NCI-H2029 treated with DMSO at 0.1 percent for 48 hours (cell line): Measurements from ENCODE around the gene KLHL26.
"Not testable (repeated sequence)": the region's sequence is repeated elsewhere in the genome, so short reads cannot be mapped to it uniquely, and the experiment has no call there.

Experiments used
- DNase-seq: peaks from one replicate; lab custom pipeline; 2025; lab: John Stamatoyannopoulos, UW

The KLHL26 gene

DNA sequence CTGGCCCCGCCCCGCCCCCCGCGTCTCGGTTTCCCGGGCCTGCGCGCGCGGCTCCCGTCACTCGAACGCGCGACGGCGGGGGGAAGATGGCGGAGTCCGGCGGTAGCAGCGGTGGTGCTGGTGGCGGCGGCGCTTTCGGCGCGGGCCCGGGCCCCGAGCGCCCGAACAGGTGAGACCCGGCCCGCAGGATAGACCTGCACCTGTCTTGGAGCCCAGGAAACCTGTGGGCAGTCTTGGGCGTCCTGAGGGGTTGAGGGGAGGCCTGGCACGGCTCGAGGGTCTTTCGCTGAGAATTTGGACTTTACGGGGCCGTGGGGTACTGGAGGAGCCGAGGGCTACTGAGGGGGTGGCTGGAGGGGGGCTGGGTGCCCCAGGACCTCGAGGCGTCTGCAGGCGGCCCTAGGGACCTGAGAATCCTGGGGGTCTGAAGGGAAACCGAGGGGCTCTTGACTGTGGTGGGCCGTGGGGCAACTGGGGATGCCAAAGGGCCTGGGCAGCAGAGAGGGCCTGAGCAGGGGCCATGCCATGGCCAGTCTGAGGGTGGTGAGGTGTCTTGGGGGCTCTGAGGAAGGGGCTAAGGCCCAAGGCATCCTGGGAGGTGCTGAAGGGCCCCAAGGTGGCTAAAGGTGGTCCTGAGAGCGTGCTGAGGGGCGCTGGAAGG, at the start of gene KLHL26:
Gene KLHL26 (plus strand): TSS at position 60 of the 661 bp plus-strand sequence. CDS start 27 bp downstream, at position 87.
- DNase-seq, result no peak

DNA sequence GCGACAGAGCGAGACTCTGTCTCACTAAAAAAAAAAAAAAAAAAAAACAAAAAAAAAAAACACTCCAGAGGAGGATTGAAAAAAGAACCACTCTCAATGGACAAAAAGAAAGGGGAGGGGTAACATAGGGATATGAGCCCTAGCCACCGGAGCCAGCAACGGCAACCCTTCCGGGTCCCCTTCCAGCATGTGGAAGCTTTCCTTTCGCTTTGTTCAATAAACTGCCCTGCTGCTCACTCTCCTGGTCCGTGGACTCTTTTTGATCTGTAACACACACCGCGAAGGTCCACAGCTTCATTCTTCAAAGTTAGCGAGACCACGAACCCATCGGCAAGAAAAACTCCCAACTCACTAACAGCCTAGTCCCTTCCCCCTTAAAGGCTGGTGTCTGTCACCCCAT, 49.3 kb upstream of the KLHL26 start:
- DNase-seq, result peak; percentile 18

DNA sequence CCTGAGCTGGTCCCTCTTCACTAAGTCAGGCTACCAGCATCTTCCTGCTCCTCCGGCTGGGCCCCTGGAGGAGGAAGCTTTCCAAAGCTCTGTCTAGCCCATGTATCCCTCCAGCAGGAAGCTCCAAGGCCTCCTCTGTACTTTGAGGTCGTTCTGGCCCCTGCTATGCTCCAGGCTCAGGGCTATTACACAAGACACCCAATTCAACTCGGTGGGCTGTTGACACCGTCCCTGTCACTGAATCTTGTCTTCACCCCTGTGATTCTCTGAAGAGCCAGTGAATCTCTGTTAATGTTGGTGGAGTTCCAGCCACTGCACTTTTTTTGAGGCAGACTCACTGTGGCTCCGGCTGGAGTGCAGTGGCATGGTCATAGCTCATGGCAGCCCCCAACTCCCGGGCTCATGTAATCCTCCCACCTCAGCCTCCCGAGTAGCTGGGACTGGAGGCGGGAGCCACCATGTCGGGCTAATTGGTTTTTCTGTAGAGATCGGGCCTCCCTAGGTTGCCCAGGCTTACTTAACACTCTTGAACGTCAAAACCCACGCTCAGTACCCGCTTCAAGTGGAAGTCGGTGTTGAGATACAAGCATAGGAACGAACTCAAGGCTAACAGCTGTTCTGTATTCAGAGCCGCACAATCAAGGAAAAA, 48.7 kb upstream of the KLHL26 start:
- DNase-seq, result no peak

GRCh38 chr19:18588611-18589379, 48.0 kb upstream of the KLHL26 start, which contains the start of gene REX1BD:
REX1BD (plus strand) TSS chr19:18588798; CDS start chr19:18588802, 4 bp downstream.
- DNase-seq, result peak; percentile 69

DNA sequence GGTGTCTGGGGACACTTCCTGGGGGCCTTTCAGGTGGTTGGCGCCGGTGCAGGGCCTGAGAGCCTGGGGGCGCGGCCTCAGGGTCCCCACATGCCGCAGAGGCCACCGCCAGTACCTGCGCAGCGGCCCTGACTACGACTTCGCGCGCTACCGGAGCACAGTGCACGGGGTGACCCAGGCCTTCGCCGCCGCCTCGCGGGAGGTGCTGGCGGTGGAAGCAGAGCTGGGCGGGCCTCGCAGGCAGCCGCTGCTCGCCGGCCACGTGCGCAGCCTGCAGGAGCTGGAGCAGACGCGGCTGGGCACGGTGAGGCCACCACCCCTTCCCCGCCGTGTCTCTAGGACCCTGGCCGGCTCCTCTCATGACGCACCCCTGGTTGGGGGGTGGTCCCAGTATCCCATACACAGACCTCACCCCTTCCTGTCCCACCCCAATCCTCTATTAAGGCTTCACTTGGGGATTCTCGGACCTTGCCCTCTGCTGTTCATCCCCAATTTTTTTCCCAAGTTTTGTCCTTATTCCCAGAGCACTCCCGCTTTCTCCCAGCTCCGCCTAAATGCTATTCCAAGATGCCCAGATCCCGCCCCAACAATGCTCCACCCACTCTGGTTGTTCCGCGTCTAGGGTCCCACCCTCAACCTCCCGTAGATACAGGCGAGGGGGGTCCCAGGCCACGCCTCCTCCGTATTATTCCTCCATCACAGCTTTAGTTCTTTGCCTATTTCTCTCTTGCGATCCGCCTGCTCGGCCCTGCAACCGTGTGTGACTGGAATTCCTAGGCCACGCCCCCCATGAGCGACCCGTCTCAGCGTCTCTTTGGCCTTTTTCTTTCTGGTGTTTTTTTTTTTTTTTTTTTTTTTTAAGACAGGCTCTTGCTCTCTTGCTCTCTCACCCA, 47.2 kb upstream of the KLHL26 start:
- DNase-seq, result peak; percentile 57

DNA sequence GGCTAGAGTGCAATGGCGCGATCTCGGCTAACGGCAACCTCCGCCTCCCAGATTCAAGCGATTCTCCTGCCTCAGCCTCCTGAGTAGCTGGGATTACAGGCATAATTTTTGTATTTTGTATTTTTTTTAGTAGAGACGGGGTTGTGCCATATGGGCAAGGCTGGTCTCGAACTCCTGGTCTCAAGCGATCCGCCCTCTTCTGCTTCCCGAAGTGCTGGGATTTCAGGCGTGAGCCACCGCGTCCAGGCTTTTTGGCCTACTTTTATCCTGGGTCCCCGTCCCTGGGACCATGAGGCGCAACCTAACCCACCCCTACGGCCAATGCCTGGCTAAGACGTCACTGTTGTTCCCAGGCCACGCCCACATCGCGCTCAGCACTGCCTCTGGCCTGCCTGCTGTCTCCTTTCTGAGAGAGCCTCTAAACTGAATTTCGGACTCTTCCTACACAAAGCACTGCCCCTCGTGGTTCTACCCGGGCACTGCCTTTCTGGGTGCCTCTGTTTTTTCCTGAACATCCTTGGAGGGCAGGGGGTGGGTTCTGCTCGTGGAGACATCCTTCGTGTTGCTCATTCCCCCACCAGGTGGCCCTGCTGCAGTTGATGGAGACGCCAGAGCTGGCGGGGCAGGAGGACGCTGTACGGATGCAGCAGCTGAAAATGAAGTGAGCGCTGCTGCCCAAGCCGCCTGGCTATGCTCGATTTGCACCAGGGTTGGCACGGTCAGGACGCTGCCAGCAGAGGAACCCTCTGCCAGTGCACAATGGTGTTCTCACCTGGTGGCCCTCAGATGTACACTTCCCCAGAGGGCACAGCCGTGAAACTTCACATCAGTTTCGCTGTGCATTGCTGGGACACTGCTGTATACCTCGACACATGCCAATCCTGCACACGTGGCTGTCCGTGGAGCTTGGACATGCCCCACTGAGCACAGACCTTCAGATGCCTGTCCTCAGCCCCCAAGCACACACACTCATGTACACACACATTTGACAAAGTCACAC, 46.3 kb upstream of the KLHL26 start:
- DNase-seq, result peak; percentile 91

GRCh38 chr19:18591735-18592385, 45.0 kb upstream of the KLHL26 start:
- DNase-seq, result no peak

- not testable (repeated sequence) for DNase-seq
Observed at GRCh38 chr19:18592732-18593131, 44.1 kb upstream of the KLHL26 start.

DNA sequence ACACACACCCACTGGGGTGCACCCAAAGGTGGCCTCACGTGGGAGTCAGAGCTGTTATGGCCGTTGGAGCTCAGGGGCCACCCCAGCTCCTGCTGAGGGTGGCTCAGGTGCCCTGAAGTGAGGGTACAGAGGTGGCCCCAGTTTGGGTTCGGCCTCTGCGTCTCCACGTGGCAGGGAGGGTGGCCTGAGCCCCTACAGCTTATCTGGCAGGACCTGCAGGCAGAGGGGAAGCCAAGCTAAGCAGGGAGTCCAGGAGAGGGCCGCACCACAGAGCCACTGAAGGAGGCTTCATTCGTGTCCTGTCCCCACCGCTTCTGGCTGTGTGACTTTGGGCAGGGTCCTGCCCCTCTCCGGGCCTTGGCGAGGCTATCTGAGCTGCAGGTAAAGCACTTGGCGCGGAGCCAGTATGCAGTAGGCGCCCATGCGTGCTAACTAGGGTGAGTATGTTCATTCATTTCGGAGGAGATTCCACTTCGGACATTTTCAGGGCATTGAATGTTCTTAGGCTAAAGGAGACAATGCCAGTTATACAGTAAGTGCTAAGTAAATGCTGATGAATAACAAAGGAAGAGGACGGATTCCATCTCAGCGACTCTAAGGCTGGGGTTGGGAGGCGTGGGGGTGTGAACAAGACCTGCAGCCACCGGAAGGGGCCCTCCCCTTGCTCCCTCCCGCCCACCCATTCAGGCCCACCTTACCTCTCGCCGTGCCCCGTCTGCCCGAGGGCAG, 43.3 kb upstream of the KLHL26 start:
- DNase-seq, result no peak

- peak; percentile 17 for DNase-seq
Observed at GRCh38 chr19:18594096-18594823, 42.6 kb upstream of the KLHL26 start.

DNA sequence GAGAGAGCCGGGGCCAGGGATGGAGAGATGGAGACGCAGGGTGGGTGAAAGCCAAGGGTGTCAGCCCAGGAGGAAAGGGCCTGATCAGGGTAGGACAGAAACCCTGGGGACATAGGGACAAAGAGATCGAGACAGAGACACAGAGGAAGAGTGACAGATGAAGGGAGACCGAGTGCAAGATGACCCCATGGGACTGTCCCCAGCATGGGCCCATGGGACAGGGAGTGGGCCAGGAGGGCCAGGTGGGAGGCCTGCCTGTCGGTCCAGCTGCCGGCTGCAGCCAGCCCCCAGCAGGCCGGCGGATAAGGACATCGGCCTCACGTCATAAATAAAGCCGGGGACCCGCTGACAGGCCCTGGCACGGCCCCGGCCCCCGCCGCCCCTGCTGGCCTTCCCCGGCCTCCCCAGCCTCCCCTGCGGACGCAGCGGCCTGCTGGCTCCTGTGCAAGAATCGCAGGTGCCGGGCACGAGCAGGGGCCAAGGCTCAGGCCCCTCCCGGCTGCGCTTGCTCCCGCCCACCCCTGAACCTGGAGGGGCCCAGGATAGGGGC, 41.9 kb upstream of the KLHL26 start:
- DNase-seq, result no peak

DNA sequence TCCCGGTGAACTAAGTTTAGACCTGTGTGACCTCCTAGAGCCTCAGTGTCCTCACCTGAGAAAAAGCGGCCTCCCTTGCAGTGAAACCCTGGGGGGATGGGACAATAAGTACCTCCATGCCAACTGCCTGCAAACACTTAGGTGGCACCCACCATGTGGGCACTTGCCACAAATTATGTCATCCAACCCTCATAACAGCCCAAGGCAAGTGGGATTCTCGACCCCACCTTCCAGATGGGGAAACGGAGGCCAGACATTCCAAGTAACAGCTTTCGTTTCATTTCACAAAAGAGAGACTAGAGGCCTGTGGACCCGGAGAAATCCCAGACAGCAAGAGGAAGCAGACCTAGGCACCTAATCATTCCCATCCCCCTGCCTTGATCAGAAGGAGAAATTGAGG, 41.4 kb upstream of the KLHL26 start:
- DNase-seq, result no peak

DNA sequence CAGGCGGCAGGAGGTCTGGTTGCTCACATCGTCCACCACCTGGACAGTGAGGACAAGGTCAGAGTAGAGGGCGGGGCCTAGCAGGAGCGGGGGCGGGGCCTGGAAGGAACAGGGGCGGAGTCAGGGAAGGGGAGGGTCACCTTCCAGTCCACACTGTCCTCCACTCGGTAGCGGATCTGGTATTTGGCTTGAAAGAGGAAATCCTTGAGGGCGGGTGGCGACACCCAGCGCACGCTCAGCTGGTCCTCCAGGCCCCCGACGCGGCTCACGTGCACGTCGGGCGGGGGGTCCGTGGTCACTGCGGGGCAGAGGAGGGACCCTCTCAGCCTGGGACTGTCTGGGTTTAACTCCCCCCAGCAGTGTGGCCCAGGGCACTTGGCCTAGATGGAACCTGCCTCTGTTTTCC, 40.1 kb upstream of the KLHL26 start:
- DNase-seq, result peak; percentile 71

DNA sequence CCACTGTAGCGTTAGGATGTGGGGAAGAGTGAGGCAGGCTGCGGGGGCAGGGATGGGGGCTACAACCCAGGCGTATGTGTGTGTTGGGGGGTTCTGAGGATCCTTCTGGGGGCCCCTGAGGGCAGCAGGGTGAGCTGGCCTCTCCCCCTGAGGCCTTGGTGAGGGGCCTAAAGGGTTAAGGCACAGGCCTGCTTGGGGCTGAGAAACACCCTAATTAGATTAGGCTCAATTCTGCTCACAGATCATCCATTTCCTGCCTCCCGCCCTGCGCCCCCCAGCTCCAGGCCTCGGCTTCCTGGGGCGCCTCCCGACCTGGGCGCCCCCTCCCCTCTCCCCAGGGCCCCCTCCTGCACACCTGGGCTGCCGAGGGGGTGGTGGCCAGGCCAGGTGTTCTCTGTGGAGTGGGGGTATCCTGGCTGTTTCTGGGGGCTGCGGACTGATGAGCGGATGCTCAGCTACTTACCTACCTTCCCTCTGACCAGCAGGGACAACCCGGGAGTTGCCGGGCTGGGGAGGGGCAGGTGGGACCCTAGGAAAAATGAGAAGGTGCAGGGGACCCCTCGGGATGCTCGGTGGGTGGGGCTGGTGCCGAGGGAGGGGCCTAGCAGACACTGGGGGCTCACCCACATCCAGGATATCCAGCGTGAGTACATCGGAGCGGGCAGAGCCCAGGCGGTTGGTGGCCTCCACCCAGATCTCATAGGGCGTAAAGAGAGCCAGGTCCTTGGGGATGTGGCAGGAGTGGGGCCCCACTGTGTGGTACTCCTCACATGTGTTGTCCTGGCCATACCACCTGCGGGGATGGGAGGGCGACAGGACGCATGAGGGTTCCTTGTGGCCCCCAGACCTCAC, 38.8 kb upstream of the KLHL26 start:
- DNase-seq, result no peak

DNA sequence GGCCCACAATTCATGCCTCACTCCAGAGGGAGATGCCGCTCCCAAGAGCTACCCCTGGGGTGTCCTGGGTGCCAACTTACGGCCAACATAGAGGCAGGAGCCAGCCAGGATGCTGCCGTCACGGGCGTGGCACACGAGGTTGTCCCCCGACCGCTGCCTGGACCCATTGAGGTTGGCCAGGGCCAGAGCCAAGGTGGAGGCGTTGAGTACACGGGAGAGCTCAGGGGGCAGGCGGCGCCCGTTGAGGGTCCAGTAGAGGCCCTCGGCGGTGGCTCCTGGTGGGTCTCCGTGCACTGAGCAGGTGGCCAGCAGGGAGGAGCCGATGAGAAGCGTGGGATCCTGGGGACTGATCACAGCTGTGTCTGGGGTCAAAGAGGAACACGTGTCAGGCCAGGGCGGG, 37.3 kb upstream of the KLHL26 start:
- DNase-seq, result no peak

DNA sequence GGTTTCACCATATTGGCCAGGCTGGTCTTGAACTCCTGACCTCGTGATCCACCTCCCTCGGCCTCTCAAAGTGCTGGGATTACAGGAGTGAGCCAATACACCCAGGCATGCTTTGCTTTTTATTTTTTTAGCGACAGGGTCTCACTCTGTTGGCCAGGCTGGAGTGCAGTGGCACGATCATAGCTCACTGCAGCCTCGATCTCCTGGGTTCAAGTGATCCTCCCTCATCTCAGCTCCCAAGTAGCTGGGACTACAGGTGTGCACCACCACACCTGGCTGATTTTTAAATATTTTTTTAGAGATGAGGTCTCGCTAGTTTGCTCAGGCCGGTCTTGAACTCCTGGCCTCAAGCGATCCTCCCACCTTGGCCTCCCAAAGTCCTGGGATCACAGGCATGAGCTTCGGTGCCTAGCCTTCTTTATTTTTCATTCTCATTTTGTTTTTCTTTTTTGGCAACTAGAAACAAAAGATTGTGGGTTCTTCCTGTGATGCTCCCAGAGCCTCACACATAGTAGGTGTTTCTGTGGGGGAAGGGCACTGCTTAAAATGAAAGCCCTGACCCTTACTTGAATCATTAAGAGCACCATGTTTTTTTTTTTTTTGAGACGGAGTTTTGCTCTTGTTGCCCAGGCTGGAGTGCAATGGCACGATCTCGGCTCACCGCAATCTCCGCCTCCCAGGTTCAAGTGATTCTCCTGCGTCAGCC, 36.0 kb upstream of the KLHL26 start:
- DNase-seq, result not testable (repeated sequence)

- no peak for DNase-seq
Observed at GRCh38 chr19:18601875-18602274, 35.0 kb upstream of the KLHL26 start.
